Natural killer cell treated with Interleukin-12 subunit alpha and Interleukin-12 subunit beta and Interleukin-15 and Interleukin-18, amount 100 ng/mL, for 72 hours (primary cell): Measurements from ENCODE around the gene HNRNPM. TPM values are rescaled to one million over a fixed set of nuclear protein-coding genes. Genes with fewer than 3 reads are reported as not detected.
A peak's percentile ranks its signal among the peaks of the same experiment; 100 is the strongest.

Source experiments
- ATAC-seq, 2 donors: fragments of 150-1000 bp; cut with Tn5 transposase in 1 of 2; sonication (Bioruptor Pico), chemical (Tn5 transposase) in 1 of 2; 2 replicates each; pipeline ENCODE4 v1.10.0; 2021
- DNase-seq: peaks from one replicate; pipeline ENCODE4 v3.0.0; 2022; ENCODE audit warnings: low spot score
- H3K27ac Mint-ChIP-seq, 2 donors: 1 replicate in 1 of 2; 2 replicates in 1 of 2; pipeline ENCODE4 v1.8.0; 2022; ENCODE audit warnings: mixed read lengths in 2 of 2, mild to moderate bottlenecking in 1 of 2, moderate library complexity in 1 of 2
- H3K27me3 Mint-ChIP-seq, 2 donors: 1 replicate in 1 of 2; 2 replicates in 1 of 2; pipeline ENCODE4 v1.8.0; 2022; ENCODE audit warnings: mixed read lengths in 2 of 2
- H3K36me3 Mint-ChIP-seq: one replicate; pipeline ENCODE4 v1.8.0; 2022; ENCODE audit warnings: mixed read lengths
- H3K4me1 Mint-ChIP-seq, 2 donors: 1 replicate in 1 of 2; 2 replicates in 1 of 2; pipeline ENCODE4 v1.8.0; 2022; ENCODE audit warnings: low read depth in 2 of 2, mixed read lengths in 2 of 2, mild to moderate bottlenecking in 1 of 2
- H3K4me3 Mint-ChIP-seq: one replicate; pipeline ENCODE4 v1.8.0; 2022; ENCODE audit warnings: mixed read lengths
- H3K9me3 Mint-ChIP-seq: 2 replicates; pipeline ENCODE4 v1.8.0; 2022; ENCODE audit warnings: mixed read lengths
- total RNA-seq, 2 donors: library from RNA; stranded (reverse); gene quantifications; one replicate each; pipeline ENCODE4 v1.2.3, GENCODE V29; 2022

HNRNPM gene
- total RNA-seq, 2 donors from 2014 or later: 259 to 373 TPM

- Mint-ChIP-seq H3K27me3 (no peaks in the 10 kb centered on the region), H3K27ac (peak overlapping the region in 1 of 2 donors; percentile 31), H3K4me1 (peaks cover 54 to 73% of the 10 kb centered on the region in 2 donors), H3K36me3 (peaks cover 19% of the 10 kb centered on the region), H3K9me3 (no peaks in the 10 kb centered on the region), H3K4me3 (peak overlapping the region; percentile 10)
- DNase-seq: no peak
- ATAC-seq: no peak
These were observed 14.3 kb downstream of the HNRNPM start for GRCh38 chr19:8459095-8459494.

- peaks cover 21% of the 10 kb centered on the region for H3K36me3 Mint-ChIP-seq
- peak overlapping the region; percentile 57 for H3K4me3 Mint-ChIP-seq
- peak overlapping the region; percentile 31 to 53 for H3K27ac Mint-ChIP-seq
These were observed 14.9 kb downstream of the HNRNPM start for GRCh38 chr19:8459520-8460270.

GRCh38 chr19:8460516-8461298 is 15.9 kb downstream of the HNRNPM start:
- peak in 1 of 2 donors; percentile 68 for ATAC-seq
- DNase-seq: no peak
- no peaks in the 10 kb centered on the region for H3K27me3 Mint-ChIP-seq
- H3K27ac Mint-ChIP-seq: peak overlapping the region; percentile 31 to 53
- peaks cover 45 to 64% of the 10 kb centered on the region in 2 donors for H3K4me1 Mint-ChIP-seq
- peaks cover 27% of the 10 kb centered on the region for H3K36me3 Mint-ChIP-seq
- H3K4me3 Mint-ChIP-seq: peak overlapping the region; percentile 57
- no peaks in the 10 kb centered on the region for H3K9me3 Mint-ChIP-seq

More at GRCh38 chr19:8459520-8460270, 14.9 kb downstream of the HNRNPM start:
- no peaks in the 10 kb centered on the region for H3K27me3 Mint-ChIP-seq
- DNase-seq: no peak
- peaks cover 48 to 69% of the 10 kb centered on the region in 2 donors for H3K4me1 Mint-ChIP-seq
- no peak for ATAC-seq
- H3K9me3 Mint-ChIP-seq: no peaks in the 10 kb centered on the region

- H3K36me3 Mint-ChIP-seq: peaks cover 28% of the 10 kb centered on the region
- H3K27ac Mint-ChIP-seq: peak overlapping the region in 1 of 2 donors; percentile 31
- ATAC-seq (no peak), DNase-seq (no peak)
- no peaks in the 10 kb centered on the region for H3K9me3 Mint-ChIP-seq
- peaks cover 46 to 61% of the 10 kb centered on the region in 2 donors for H3K4me1 Mint-ChIP-seq
- no peak overlapping the region for H3K4me3 Mint-ChIP-seq
- H3K27me3 Mint-ChIP-seq: no peaks in the 10 kb centered on the region
These were observed 16.6 kb downstream of the HNRNPM start for GRCh38 chr19:8461376-8461775.

- DNase-seq (no peak), ATAC-seq (no peak)
- H3K4me3 Mint-ChIP-seq: no peak overlapping the region
- peaks cover 29% of the 10 kb centered on the region for H3K36me3 Mint-ChIP-seq
- H3K27ac Mint-ChIP-seq: no peak overlapping the region
- no peaks in the 10 kb centered on the region for H3K27me3 Mint-ChIP-seq
- no peaks in the 10 kb centered on the region for H3K9me3 Mint-ChIP-seq
- peaks cover 44 to 58% of the 10 kb centered on the region in 2 donors for H3K4me1 Mint-ChIP-seq
These were observed 17.1 kb downstream of the HNRNPM start for GRCh38 chr19:8461891-8462290.

- Mint-ChIP-seq H3K27me3 (no peaks in the 10 kb centered on the region), H3K9me3 (no peaks in the 10 kb centered on the region), H3K36me3 (peaks cover 35% of the 10 kb centered on the region), H3K27ac (no peak overlapping the region), H3K4me1 (peaks cover 49 to 60% of the 10 kb centered on the region in 2 donors), H3K4me3 (no peak overlapping the region)
- ATAC-seq (no peak), DNase-seq (no peak)
These were observed 17.8 kb downstream of the HNRNPM start for GRCh38 chr19:8462571-8462970.

- no peak overlapping the region for H3K27ac Mint-ChIP-seq
- no peaks in the 10 kb centered on the region for H3K27me3 Mint-ChIP-seq
- no peak for DNase-seq
- no peak overlapping the region for H3K4me3 Mint-ChIP-seq
- no peaks in the 10 kb centered on the region for H3K9me3 Mint-ChIP-seq
- H3K4me1 Mint-ChIP-seq: peaks cover 49 to 59% of the 10 kb centered on the region in 2 donors
- ATAC-seq: no peak
- H3K36me3 Mint-ChIP-seq: peaks cover 41% of the 10 kb centered on the region
These were observed 18.6 kb downstream of the HNRNPM start for GRCh38 chr19:8463365-8463764.

GRCh38 chr19:8466018-8466417 is 21.2 kb downstream of the HNRNPM start:
- H3K36me3 Mint-ChIP-seq: peaks cover 55% of the 10 kb centered on the region
- no peak overlapping the region for H3K4me3 Mint-ChIP-seq
- ATAC-seq (no peak), DNase-seq (no peak)
- H3K27ac Mint-ChIP-seq: peak overlapping the region in 1 of 2 donors; percentile 68
- no peaks in the 10 kb centered on the region for H3K27me3 Mint-ChIP-seq
- peaks cover 47 to 52% of the 10 kb centered on the region in 2 donors for H3K4me1 Mint-ChIP-seq
- no peaks in the 10 kb centered on the region for H3K9me3 Mint-ChIP-seq

- H3K4me3 Mint-ChIP-seq: no peak overlapping the region
- ATAC-seq (no peak), DNase-seq (no peak)
- peaks cover 46% of the 10 kb centered on the region for H3K36me3 Mint-ChIP-seq
- H3K27ac Mint-ChIP-seq: no peak overlapping the region
- H3K4me1 Mint-ChIP-seq: peaks cover 29 to 35% of the 10 kb centered on the region in 2 donors
- no peaks in the 10 kb centered on the region for H3K27me3 Mint-ChIP-seq
- H3K9me3 Mint-ChIP-seq: no peaks in the 10 kb centered on the region
These were observed 23.3 kb downstream of the HNRNPM start for GRCh38 chr19:8468124-8468523.

GRCh38 chr19:8468761-8469373 is 24.1 kb downstream of the HNRNPM start:
- Mint-ChIP-seq H3K36me3 (peaks cover 46% of the 10 kb centered on the region), H3K27me3 (no peaks in the 10 kb centered on the region), H3K4me3 (no peak overlapping the region), H3K9me3 (no peaks in the 10 kb centered on the region), H3K4me1 (peaks cover 31 to 42% of the 10 kb centered on the region in 2 donors), H3K27ac (no peak overlapping the region)
- no peak for DNase-seq
- no peak for ATAC-seq

- H3K9me3 Mint-ChIP-seq: no peaks in the 10 kb centered on the region
- ATAC-seq (no peak), DNase-seq (no peak)
- peaks cover 43% of the 10 kb centered on the region for H3K36me3 Mint-ChIP-seq
- peaks cover 34 to 44% of the 10 kb centered on the region in 2 donors for H3K4me1 Mint-ChIP-seq
- no peaks in the 10 kb centered on the region for H3K27me3 Mint-ChIP-seq
- no peak overlapping the region for H3K27ac Mint-ChIP-seq
- no peak overlapping the region for H3K4me3 Mint-ChIP-seq
These were observed 25.0 kb downstream of the HNRNPM start for GRCh38 chr19:8469613-8470368.

- no peak for DNase-seq
- Mint-ChIP-seq H3K9me3 (no peaks in the 10 kb centered on the region), H3K27me3 (no peaks in the 10 kb centered on the region), H3K4me3 (no peak overlapping the region), H3K4me1 (peaks cover 31 to 39% of the 10 kb centered on the region in 2 donors), H3K27ac (peak overlapping the region; percentile 29 to 63), H3K36me3 (peaks cover 18% of the 10 kb centered on the region)
- peak in 1 of 2 donors; percentile 48 for ATAC-seq
These were observed 29.1 kb downstream of the HNRNPM start for GRCh38 chr19:8473648-8474476.
